ENCODE data around the gene NFX1.
"Not testable (repeated sequence)": the region's sequence is repeated elsewhere in the genome, so short reads cannot be mapped to it uniquely, and the experiment has no call there.

Gene NFX1

GRCh38 chr9:33388110-33388994, 98.0 kb downstream of the NFX1 start:
- TF ChIP-seq, protein P1, sequence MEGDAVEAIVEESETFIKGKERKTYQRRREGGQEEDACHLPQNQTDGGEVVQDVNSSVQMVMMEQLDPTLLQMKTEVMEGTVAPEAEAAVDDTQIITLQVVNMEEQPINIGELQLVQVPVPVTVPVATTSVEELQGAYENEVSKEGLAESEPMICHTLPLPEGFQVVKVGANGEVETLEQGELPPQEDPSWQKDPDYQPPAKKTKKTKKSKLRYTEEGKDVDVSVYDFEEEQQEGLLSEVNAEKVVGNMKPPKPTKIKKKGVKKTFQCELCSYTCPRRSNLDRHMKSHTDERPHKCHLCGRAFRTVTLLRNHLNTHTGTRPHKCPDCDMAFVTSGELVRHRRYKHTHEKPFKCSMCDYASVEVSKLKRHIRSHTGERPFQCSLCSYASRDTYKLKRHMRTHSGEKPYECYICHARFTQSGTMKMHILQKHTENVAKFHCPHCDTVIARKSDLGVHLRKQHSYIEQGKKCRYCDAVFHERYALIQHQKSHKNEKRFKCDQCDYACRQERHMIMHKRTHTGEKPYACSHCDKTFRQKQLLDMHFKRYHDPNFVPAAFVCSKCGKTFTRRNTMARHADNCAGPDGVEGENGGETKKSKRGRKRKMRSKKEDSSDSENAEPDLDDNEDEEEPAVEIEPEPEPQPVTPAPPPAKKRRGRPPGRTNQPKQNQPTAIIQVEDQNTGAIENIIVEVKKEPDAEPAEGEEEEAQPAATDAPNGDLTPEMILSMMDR (IDR thresholded peaks at IDR 0.05; ENCODE audit: insufficient read depth, low read length, missing control alignments), result no peak
- ChIA-PET CTCF (interaction anchor here (1.1 to 2.6 kb wide), 2 partner anchors 13 to 72 kb away, joined by 3 to 12 read pairs; no protein-coding TSS in a partner anchor), POLR2A (no interaction called here)
- DNase-seq (ENCODE audit: low read depth, low spot score), result no peak
- no peak overlapping the region for H3K4me3 ChIP-seq (ENCODE audit: low read depth, low read length)

- peak; percentile 56 for DNase-seq (ENCODE audit: low read depth, low spot score)
- POLR2A ChIA-PET; H3K4me3 ChIP-seq (ENCODE audit: low read depth, low read length): not testable (repeated sequence)
- CTCF ChIA-PET, result interaction anchor here (1.1 to 1.7 kb wide), 5 partner anchors 12 to 75 kb away, joined by 3 to 7 read pairs (median 3); no protein-coding TSS in a partner anchor
Measured at GRCh38 chr9:33391111-33391771, 100.9 kb downstream of the NFX1 start.

- CTCF ChIA-PET, result interaction anchor here (1.0 to 1.7 kb wide), 4 partner anchors 11 to 60 kb away, joined by 3 to 4 read pairs (median 4); no protein-coding TSS in a partner anchor
- H3K4me3 ChIP-seq (ENCODE audit: low read depth, low read length); POLR2A ChIA-PET; DNase-seq (ENCODE audit: low read depth, low spot score): not testable (repeated sequence)
Measured at GRCh38 chr9:33392591-33393021, 102.3 kb downstream of the NFX1 start.

GRCh38 chr9:33393581-33393980, 103.3 kb downstream of the NFX1 start:
- no peak for DNase-seq (ENCODE audit: low read depth, low spot score)

GRCh38 chr9:33393986-33394385, 103.7 kb downstream of the NFX1 start:
- POLR2A ChIA-PET; DNase-seq (ENCODE audit: low read depth, low spot score); H3K4me3 ChIP-seq (ENCODE audit: low read depth, low read length): not testable (repeated sequence)
- CTCF ChIA-PET, result interaction anchor here (2.4 kb wide), 1 partner anchor 19 kb away, joined by 13 read pairs; no protein-coding TSS in a partner anchor

More at GRCh38 chr9:33393581-33393980, 103.3 kb downstream of the NFX1 start:
- TF ChIP-seq, protein P1 (IDR thresholded peaks at IDR 0.05; ENCODE audit: insufficient read depth, low read length, missing control alignments), result no peak
- H3K4me3 ChIP-seq (ENCODE audit: low read depth, low read length), result no peak overlapping the region
- ChIA-PET CTCF (interaction anchor here (1.1 to 2.4 kb wide), 2 partner anchors 10 to 19 kb away, joined by 3 to 13 read pairs; no protein-coding TSS in a partner anchor), POLR2A (no interaction called here)

- DNase-seq (ENCODE audit: low read depth, low spot score); POLR2A ChIA-PET; H3K4me3 ChIP-seq (ENCODE audit: low read depth, low read length): not testable (repeated sequence)
- CTCF ChIA-PET, result interaction anchor here (2.4 kb wide), 1 partner anchor 21 kb away, joined by 13 read pairs; no protein-coding TSS in a partner anchor
Measured at GRCh38 chr9:33395159-33395879, 105.0 kb downstream of the NFX1 start.

DNA sequence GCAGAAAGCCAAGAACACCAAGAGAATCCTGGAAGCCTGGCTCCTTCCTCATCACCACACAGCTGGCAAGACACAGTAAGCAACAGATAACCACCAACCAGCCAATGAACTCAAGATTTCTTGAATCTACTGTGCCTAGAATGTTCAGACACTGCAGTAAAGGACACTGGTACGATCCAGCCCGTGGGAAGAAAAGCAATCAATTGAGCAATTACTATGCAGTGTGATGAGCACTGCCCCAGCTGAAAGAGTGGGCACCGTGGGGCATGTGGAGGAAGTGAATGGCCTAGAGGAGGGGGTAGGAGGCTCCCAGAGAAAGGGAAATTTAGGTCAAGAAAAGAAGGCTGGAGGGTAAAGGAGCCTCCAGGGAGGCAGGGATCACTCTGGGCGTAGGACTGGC, 107.5 kb downstream of the NFX1 start:
- CTCF ChIA-PET, result interaction anchor here (0.8 kb wide), 1 partner anchor 18 kb away, joined by 3 read pairs; no protein-coding TSS in a partner anchor

DNA sequence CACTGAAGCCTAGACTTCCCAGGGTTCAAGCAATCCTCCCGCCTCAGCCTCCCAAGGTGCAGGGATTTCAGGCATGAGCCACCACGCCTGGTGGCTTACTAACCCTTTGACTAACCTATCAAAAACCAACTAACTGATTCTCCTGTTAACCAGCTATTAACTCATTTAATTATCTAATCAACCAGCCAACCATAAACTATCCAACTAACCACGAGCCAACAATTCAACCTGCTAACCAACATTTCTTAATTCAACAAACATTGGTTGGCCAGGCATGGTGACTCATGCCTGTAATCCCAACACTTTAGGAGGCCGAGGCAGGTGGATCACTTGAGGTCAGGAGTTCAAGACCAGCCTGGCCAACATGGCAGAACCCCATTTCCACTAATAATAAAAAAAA, 108.7 kb downstream of the NFX1 start:
- POLR2A ChIA-PET; DNase-seq (ENCODE audit: low read depth, low spot score); H3K4me3 ChIP-seq (ENCODE audit: low read depth, low read length): not testable (repeated sequence)
- CTCF ChIA-PET, result interaction anchor here (0.8 to 2.5 kb wide), 3 partner anchors 16 to 68 kb away, joined by 3 to 15 read pairs (median 4); no protein-coding TSS in a partner anchor

More for the DNA sequence above, 107.5 kb downstream of the NFX1 start:
- DNase-seq (ENCODE audit: low read depth, low spot score); POLR2A ChIA-PET; H3K4me3 ChIP-seq (ENCODE audit: low read depth, low read length): not testable (repeated sequence)

DNA sequence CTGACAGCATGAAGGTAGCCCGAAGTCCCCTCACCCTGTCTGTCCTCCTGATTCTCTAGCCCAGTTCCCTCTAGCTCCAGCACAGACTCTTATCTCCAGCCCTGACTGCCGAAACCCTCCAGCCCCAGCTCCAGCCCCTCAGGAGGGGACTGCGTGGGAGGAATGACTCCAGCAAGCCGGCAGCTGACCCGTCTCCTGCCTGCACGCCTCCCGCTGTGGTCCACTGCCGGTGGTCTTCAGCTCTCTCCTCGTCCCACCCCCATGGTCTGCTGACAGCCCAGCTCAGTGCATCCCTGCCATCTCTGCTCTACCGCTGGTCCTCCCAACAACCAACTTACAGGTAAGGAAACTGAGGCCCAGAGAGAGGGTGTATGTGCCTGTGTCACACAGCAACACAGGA, 111.5 kb downstream of the NFX1 start:
- CTCF ChIA-PET, result interaction anchor here (4.5 kb wide), 1 partner anchor 14 kb away, joined by 46 read pairs; no protein-coding TSS in a partner anchor
- H3K4me3 ChIP-seq (ENCODE audit: low read depth, low read length); DNase-seq (ENCODE audit: low read depth, low spot score); POLR2A ChIA-PET: not testable (repeated sequence)

DNA sequence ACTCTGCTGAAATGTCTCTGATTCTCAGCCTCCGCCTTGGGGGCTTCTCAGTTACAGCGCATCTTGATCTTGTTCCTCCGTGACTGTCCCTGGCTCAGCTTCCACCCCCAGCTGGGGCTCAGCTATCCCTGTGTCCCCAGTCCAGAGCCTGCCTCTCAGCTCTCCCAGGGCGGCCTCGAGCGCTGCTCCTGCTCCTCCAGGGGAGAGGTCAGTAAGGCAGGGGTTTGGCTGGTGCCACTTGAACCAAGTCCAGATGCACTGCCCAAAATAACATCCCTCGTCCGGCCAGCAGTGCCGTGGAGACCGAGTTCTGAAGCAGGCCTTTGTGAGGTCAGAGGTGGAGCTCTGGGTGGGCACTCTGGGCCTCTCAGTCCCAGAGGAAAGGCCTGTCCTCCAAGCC, 112.1 kb downstream of the NFX1 start, which contains the start of gene AQP7:
AQP7 (minus strand) TSS at position 198 of the 400 bp plus-strand sequence. CDS start 1,306 bp downstream, outside the sequence.
- H3K4me3 ChIP-seq (ENCODE audit: low read depth, low read length); DNase-seq (ENCODE audit: low read depth, low spot score); POLR2A ChIA-PET: not testable (repeated sequence)
- CTCF ChIA-PET, result interaction anchor here (0.6 to 4.5 kb wide), 6 partner anchors 9 to 275 kb away, joined by 3 to 46 read pairs (median 4); no protein-coding TSS in a partner anchor
